ENCODE measurements around the gene FBXW5.
A peak's percentile ranks its signal among the peaks of the same experiment; 100 is the strongest.

FBXW5 gene

DNA sequence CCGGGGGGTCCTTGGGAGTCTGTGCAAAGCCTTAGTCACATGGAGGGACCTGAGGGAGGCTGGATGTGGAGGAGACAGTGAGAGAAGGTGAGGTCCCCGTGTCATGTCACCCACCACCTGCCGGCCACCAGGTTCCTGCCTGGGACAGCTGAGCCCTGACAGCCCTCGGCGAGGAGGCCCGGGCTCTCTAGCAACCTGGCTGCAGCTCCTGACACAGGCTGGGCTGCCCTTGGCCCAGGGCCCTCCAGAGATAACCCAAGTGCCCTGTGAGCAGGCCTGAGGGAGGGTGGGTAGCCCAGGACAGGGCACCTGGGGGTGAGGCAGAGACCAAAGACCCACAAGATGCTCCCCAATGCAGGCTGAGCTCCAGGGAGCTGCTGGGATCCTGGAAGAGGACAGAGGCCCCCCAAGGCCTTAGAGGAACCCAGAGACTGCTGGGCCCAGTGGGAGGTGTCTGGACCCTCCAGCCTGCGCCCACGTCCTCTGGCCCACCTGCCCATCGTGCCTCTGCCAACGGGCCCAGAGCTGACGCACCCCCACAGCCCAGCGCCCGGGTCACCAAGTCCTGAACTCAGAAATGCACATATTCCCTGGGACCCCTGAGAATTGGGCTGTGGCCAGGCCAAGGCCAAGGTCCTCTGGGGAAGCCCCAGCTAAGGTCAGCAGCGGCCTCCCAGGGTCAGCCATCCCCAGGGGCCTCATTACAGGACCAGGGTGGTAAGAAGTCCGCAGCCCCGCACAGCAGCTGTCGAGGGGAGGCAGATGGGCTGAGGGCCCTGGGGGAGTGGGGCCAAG lies 24.0 kb upstream of the FBXW5 start:
- Histone ChIP-seq H3K27me3 (ENCODE audit: insufficient read depth, low read depth) (peaks cover 12% of the 10 kb centered on the region; the same call in 1 of the 2 replicates), H4K20me1 (ENCODE audit: insufficient read depth) (no peaks in the 10 kb centered on the region), H3K4me1 (ENCODE audit: low read depth, poor library complexity, severe bottlenecking) (peaks cover 20% of the 10 kb centered on the region), H2AFZ (ENCODE audit: low read depth) (no peak overlapping the region), H3K4me3 (IDR thresholded peaks at IDR 0.05; ENCODE audit: insufficient read depth, low read depth, low read length) (no peak overlapping the region), H3K79me2 (ENCODE audit: insufficient read depth, low read depth) (no peaks in the 10 kb centered on the region), H3K36me3 (ENCODE audit: insufficient read depth) (no peaks in the 10 kb centered on the region), H3K9ac (no peak overlapping the region), H3K27ac (no peak overlapping the region), H3K4me2 (no peak overlapping the region)
- no peak for TF ChIP-seq CTCF (conservative IDR thresholded peaks at IDR 0.05; ENCODE audit: low read depth, low read length)

GRCh38 chr9:136965771-136966484 lies 21.4 kb upstream of the FBXW5 start:
- Histone ChIP-seq H3K9ac (no peak overlapping the region), H2AFZ (ENCODE audit: low read depth) (peak overlapping the region; percentile 35; the same call in 1 of the 2 replicates), H3K4me3 (IDR thresholded peaks at IDR 0.05; ENCODE audit: insufficient read depth, low read depth, low read length) (no peak overlapping the region)

GRCh38 chr9:136964833-136965422 lies 20.4 kb upstream of the FBXW5 start:
- Histone ChIP-seq H4K20me1 (ENCODE audit: insufficient read depth) (no peaks in the 10 kb centered on the region), H3K27ac (no peak overlapping the region), H3K4me1 (ENCODE audit: low read depth, poor library complexity, severe bottlenecking) (peaks cover 33% of the 10 kb centered on the region), H3K79me2 (ENCODE audit: insufficient read depth, low read depth) (no peaks in the 10 kb centered on the region), H3K4me2 (no peak overlapping the region), H3K4me3 (IDR thresholded peaks at IDR 0.05; ENCODE audit: insufficient read depth, low read depth, low read length) (no peak overlapping the region), H3K36me3 (ENCODE audit: insufficient read depth) (no peaks in the 10 kb centered on the region), H3K27me3 (ENCODE audit: insufficient read depth, low read depth) (no peaks in the 10 kb centered on the region; the same call in 1 of the 2 replicates), H2AFZ (ENCODE audit: low read depth) (no peak overlapping the region), H3K9ac (no peak overlapping the region)
- TF ChIP-seq CTCF (conservative IDR thresholded peaks at IDR 0.05; ENCODE audit: low read depth, low read length): no peak

More at GRCh38 chr9:136965771-136966484, 21.4 kb upstream of the FBXW5 start:
- no peaks in the 10 kb centered on the region for H4K20me1 ChIP-seq (ENCODE audit: insufficient read depth)
- H3K27me3 ChIP-seq (ENCODE audit: insufficient read depth, low read depth): no peaks in the 10 kb centered on the region; the same call in 1 of the 2 replicates
- no peaks in the 10 kb centered on the region for H3K79me2 ChIP-seq (ENCODE audit: insufficient read depth, low read depth)
- TF ChIP-seq CTCF (conservative IDR thresholded peaks at IDR 0.05; ENCODE audit: low read depth, low read length): no peak
- peaks cover 29% of the 10 kb centered on the region for H3K4me1 ChIP-seq (ENCODE audit: low read depth, poor library complexity, severe bottlenecking)
- no peaks in the 10 kb centered on the region for H3K36me3 ChIP-seq (ENCODE audit: insufficient read depth)
- no peak overlapping the region for H3K27ac ChIP-seq
- peak overlapping the region; percentile 46; the same call in 1 of the 2 replicates for H3K4me2 ChIP-seq

GRCh38 chr9:136964171-136964689 lies 19.7 kb upstream of the FBXW5 start:
- peak overlapping the region; percentile 25; the same call in 1 of the 2 replicates for H3K4me2 ChIP-seq
- no peak overlapping the region for H3K9ac ChIP-seq
- no peaks in the 10 kb centered on the region for H3K79me2 ChIP-seq (ENCODE audit: insufficient read depth, low read depth)
- TF ChIP-seq CTCF (conservative IDR thresholded peaks at IDR 0.05; ENCODE audit: low read depth, low read length): no peak
- no peak overlapping the region for H3K4me3 ChIP-seq (IDR thresholded peaks at IDR 0.05; ENCODE audit: insufficient read depth, low read depth, low read length)
- H3K4me1 ChIP-seq (ENCODE audit: low read depth, poor library complexity, severe bottlenecking): peaks cover 40% of the 10 kb centered on the region
- no peaks in the 10 kb centered on the region for H3K36me3 ChIP-seq (ENCODE audit: insufficient read depth)
- no peaks in the 10 kb centered on the region; the same call in 1 of the 2 replicates for H3K27me3 ChIP-seq (ENCODE audit: insufficient read depth, low read depth)
- H4K20me1 ChIP-seq (ENCODE audit: insufficient read depth): no peaks in the 10 kb centered on the region
- no peak overlapping the region for H2AFZ ChIP-seq (ENCODE audit: low read depth)
- no peak overlapping the region for H3K27ac ChIP-seq

All from KMS-11 (cell line).